T-helper 1 cell treated with Interleukin-12 subunit alpha and Interleukin-12 subunit beta and Interleukin-4 antibody, amounts not matched to agents 30 μg/mL and 1 μg/mL, for 36 hours (primary cell): ENCODE results near the gene INSC.

Experiments
- H3K27ac Mint-ChIP-seq: one replicate; pipeline ENCODE4 v1.8.0; 2021; ENCODE audit warnings: mild to moderate bottlenecking, mixed read lengths
- H3K27me3 Mint-ChIP-seq: one replicate; pipeline ENCODE4 v1.8.0; 2021; ENCODE audit warnings: low read depth, mixed read lengths
- H3K36me3 Mint-ChIP-seq: one replicate; pipeline ENCODE4 v1.8.0; 2021; ENCODE audit warnings: low read depth, mixed read lengths
- H3K4me1 Mint-ChIP-seq: one replicate; pipeline ENCODE4 v1.8.0; 2021; ENCODE audit warnings: low read depth, mixed read lengths
- H3K4me3 Mint-ChIP-seq: one replicate; pipeline ENCODE4 v1.8.0; 2021; ENCODE audit warnings: mild to moderate bottlenecking, moderate library complexity, mixed read lengths
- H3K9me3 Mint-ChIP-seq: one replicate; pipeline ENCODE4 v1.8.0; 2021; ENCODE audit warnings: mixed read lengths

INSC gene

GRCh38 chr11:15195454-15196200, 80.9 kb downstream of the INSC start:
- no peaks in the 10 kb centered on the region for H3K36me3 Mint-ChIP-seq
- H3K9me3 Mint-ChIP-seq, result no peaks in the 10 kb centered on the region
- peaks cover 9% of the 10 kb centered on the region for H3K27me3 Mint-ChIP-seq
- no peaks in the 10 kb centered on the region for H3K4me1 Mint-ChIP-seq
- no peak overlapping the region for H3K27ac Mint-ChIP-seq
- H3K4me3 Mint-ChIP-seq, result no peak overlapping the region

GRCh38 chr11:15196704-15197103, 82.0 kb downstream of the INSC start:
- no peak overlapping the region for H3K27ac Mint-ChIP-seq
- no peaks in the 10 kb centered on the region for H3K4me1 Mint-ChIP-seq
- H3K36me3 Mint-ChIP-seq, result no peaks in the 10 kb centered on the region

GRCh38 chr11:15197696-15198095, 83.0 kb downstream of the INSC start:
- H3K27me3 Mint-ChIP-seq, result peaks cover 17% of the 10 kb centered on the region

More at GRCh38 chr11:15196704-15197103, 82.0 kb downstream of the INSC start:
- Mint-ChIP-seq H3K9me3 (no peaks in the 10 kb centered on the region), H3K4me3 (no peak overlapping the region), H3K27me3 (peaks cover 9% of the 10 kb centered on the region)

GRCh38 chr11:15198284-15198683, 83.6 kb downstream of the INSC start:
- Mint-ChIP-seq H3K4me3 (no peak overlapping the region), H3K27ac (no peak overlapping the region), H3K27me3 (peaks cover 17% of the 10 kb centered on the region), H3K36me3 (no peaks in the 10 kb centered on the region), H3K9me3 (no peaks in the 10 kb centered on the region), H3K4me1 (no peaks in the 10 kb centered on the region)

More at GRCh38 chr11:15197696-15198095, 83.0 kb downstream of the INSC start:
- Mint-ChIP-seq H3K9me3 (no peaks in the 10 kb centered on the region), H3K27ac (no peak overlapping the region), H3K36me3 (no peaks in the 10 kb centered on the region), H3K4me1 (no peaks in the 10 kb centered on the region), H3K4me3 (no peak overlapping the region)

GRCh38 chr11:15199693-15200092, 85.0 kb downstream of the INSC start:
- Mint-ChIP-seq H3K27me3 (peaks cover 17% of the 10 kb centered on the region), H3K4me1 (no peaks in the 10 kb centered on the region), H3K9me3 (no peaks in the 10 kb centered on the region), H3K27ac (no peak overlapping the region), H3K4me3 (no peak overlapping the region), H3K36me3 (no peaks in the 10 kb centered on the region)

DNA sequence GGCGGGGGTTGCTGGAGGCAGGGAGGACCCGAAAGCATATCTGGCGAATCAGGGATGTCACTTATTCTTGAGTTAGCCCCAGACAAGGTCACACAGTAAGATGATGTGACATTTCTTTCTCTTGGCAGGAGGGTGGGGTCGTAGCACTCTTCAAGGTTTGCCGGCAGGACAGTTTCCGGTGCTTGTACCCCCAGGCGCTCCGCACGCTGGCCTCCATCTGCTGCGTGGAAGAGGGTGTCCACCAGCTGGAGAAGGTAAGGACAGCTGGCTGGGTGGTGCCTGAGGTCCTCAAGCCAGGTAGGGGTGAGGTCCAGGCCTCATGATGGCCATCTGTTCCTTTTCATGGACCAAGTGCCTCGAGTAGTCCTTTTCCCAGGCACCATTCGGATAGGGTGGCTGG, 86.0 kb downstream of the INSC start:
- Mint-ChIP-seq H3K36me3 (no peaks in the 10 kb centered on the region), H3K4me1 (no peaks in the 10 kb centered on the region), H3K9me3 (no peaks in the 10 kb centered on the region), H3K4me3 (no peak overlapping the region), H3K27me3 (peaks cover 21% of the 10 kb centered on the region), H3K27ac (no peak overlapping the region)

DNA sequence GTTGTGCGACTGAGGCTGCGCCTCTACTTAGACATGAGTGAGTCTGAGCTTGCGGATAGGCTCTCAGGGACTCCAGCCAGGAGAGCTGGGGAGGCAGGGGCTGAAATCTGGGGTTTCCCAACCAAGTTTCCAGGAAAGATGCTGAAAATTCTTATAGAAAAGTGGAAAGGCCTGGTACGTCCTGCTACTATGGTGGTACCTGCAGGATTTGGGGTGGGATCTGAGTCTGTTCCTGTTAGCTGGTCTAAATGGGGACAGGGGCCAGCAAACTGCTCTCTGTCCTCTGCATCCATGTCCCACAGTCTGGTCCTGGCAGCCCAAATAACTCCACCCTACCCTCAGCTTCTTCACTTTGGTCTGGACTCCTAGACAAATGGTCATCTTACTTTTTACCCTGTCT, 86.9 kb downstream of the INSC start:
- Mint-ChIP-seq H3K27ac (no peak overlapping the region), H3K9me3 (no peaks in the 10 kb centered on the region), H3K4me3 (no peak overlapping the region), H3K36me3 (no peaks in the 10 kb centered on the region), H3K4me1 (no peaks in the 10 kb centered on the region), H3K27me3 (peaks cover 21% of the 10 kb centered on the region)

DNA sequence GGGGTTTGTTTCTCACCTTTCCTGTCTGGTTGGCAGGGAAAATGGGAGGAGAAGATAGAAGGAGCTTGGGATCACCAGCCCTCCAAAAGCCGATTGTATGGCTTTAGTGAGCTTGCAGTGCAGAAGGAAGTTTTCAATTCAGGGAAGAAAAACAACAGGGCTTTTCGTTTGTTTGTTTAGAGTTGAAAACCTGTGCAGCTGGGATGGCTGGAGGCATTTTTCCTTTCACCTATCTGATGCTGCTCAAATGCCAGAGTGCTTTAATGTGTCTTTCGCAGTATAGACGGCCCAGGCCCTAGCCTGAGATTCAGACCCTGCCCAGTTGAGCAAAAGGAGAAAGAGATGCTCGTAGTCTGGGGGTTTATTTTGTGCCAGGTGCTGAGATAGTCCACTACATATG, 87.9 kb downstream of the INSC start:
- H3K4me1 Mint-ChIP-seq, result no peaks in the 10 kb centered on the region
- H3K4me3 Mint-ChIP-seq, result no peak overlapping the region
- no peak overlapping the region for H3K27ac Mint-ChIP-seq
- H3K27me3 Mint-ChIP-seq, result peaks cover 18% of the 10 kb centered on the region
- no peaks in the 10 kb centered on the region for H3K36me3 Mint-ChIP-seq
- H3K9me3 Mint-ChIP-seq, result no peaks in the 10 kb centered on the region

GRCh38 chr11:15204711-15205110, 90.0 kb downstream of the INSC start:
- no peaks in the 10 kb centered on the region for H3K36me3 Mint-ChIP-seq

DNA sequence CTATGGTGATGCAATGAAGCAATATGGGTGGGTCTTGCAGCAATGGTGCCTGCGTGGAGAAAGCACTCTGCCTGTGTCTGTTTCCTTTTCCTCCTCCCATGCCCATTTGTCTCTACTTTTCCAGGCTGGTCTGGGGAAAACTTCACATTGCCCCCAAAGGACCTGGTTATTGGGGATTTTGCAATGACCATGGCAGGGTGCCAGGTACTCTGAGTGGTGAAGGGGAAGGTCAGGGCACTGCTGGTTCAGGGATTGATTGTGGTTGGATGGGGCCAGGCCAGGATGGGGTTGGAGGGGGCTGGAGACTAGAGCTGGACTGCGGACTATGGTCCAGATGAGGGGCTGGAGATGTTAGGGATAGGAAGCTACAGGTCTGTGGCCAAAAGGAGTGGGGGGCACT, 92.1 kb downstream of the INSC start:
- H3K4me1 Mint-ChIP-seq, result no peaks in the 10 kb centered on the region
- H3K9me3 Mint-ChIP-seq, result no peaks in the 10 kb centered on the region
- H3K27ac Mint-ChIP-seq, result no peak overlapping the region
- peaks cover 20% of the 10 kb centered on the region for H3K27me3 Mint-ChIP-seq
- H3K4me3 Mint-ChIP-seq, result no peak overlapping the region
- H3K36me3 Mint-ChIP-seq, result no peaks in the 10 kb centered on the region

More at GRCh38 chr11:15204711-15205110, 90.0 kb downstream of the INSC start:
- Mint-ChIP-seq H3K27me3 (peaks cover 12% of the 10 kb centered on the region), H3K4me3 (no peak overlapping the region), H3K9me3 (no peaks in the 10 kb centered on the region), H3K4me1 (no peaks in the 10 kb centered on the region), H3K27ac (no peak overlapping the region)

DNA sequence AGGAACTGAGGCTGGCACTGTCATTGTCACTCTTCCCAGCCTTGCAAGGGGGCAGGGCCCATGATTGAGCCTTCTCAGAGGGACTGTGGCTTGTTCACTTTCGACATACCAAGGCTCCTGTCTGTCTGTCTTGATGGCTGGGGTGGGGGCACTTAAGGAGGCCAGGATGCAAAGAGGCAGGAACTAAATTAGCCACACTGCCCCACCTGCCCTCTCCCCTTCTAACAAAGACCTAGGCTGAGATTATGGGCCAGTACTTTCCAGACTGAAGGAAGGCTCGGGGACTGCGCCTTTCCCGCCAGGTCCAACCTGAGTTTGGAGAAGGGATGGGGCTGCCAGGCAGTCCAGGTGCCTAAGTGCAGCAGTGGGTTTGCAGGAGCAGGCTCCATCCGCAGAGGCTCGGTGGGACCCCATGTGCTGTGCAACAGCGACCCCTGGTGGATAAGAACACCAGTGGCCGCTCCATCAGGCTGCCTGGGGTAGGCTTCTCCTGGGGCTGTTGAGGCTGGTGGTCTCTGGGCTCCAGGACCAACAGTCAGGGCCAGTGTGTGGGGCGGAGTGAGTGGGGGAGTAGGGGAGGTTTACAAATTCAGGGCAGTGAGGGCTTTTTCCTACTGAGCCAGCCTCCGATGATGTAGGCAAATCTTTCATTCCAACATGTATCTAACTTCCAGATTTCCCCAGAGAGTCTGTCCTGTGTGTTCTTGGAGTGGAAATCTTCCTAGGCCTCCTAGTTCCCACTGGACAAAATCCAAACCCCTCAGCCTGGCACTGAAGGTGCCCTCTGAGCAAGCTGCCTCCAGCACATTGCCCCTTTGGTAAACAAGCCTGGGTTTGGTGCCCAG, 93.9 kb downstream of the INSC start:
- H3K9me3 Mint-ChIP-seq, result no peaks in the 10 kb centered on the region
- H3K4me1 Mint-ChIP-seq, result no peaks in the 10 kb centered on the region
- H3K36me3 Mint-ChIP-seq, result no peaks in the 10 kb centered on the region
- H3K27ac Mint-ChIP-seq, result no peak overlapping the region
- peaks cover 13% of the 10 kb centered on the region for H3K27me3 Mint-ChIP-seq
- no peak overlapping the region for H3K4me3 Mint-ChIP-seq

GRCh38 chr11:15212876-15213275, 98.2 kb downstream of the INSC start:
- H3K27ac Mint-ChIP-seq, result no peak overlapping the region
- no peaks in the 10 kb centered on the region for H3K4me1 Mint-ChIP-seq
- no peak overlapping the region for H3K4me3 Mint-ChIP-seq
- H3K27me3 Mint-ChIP-seq, result peaks cover 9% of the 10 kb centered on the region
- no peaks in the 10 kb centered on the region for H3K9me3 Mint-ChIP-seq
- no peaks in the 10 kb centered on the region for H3K36me3 Mint-ChIP-seq

DNA sequence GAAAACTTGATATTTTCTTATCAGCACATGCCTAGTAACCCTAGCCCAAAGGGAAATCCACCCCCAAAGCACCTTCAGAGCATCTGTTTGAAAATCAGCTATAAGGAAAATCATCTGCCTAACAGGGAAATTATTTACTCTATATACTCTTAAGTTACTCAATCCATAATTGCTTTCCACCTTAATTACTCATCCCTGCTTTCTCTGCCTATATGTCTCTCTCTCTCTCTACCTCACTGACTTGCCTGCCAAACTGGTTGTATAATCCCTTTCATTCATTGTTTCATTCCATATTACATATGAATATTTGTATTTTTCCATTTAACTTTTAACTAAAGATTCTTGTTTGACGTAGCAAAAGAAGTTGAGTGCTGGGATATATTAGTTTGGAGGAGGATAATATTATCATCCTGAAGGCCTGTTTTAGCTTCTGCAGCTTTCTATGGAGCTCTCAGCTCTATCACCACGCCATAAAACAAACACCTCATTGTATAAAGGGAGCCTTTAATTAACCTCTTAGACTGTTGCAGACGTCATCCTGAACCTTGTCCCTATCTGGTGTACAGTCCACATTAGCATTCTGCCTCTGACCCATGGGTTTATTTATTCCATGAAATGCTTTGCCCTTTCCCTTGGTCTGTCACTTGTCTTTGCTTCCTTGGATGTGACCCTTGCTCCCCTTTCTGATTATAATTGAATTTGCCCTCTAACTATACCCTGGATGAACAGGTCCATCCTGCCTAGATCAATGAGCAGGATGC, 98.9 kb downstream of the INSC start:
- H3K27me3 Mint-ChIP-seq, result peaks cover 9% of the 10 kb centered on the region
- no peak overlapping the region for H3K4me3 Mint-ChIP-seq
- no peaks in the 10 kb centered on the region for H3K36me3 Mint-ChIP-seq
- no peak overlapping the region for H3K27ac Mint-ChIP-seq
- H3K4me1 Mint-ChIP-seq, result no peaks in the 10 kb centered on the region
- no peaks in the 10 kb centered on the region for H3K9me3 Mint-ChIP-seq

DNA sequence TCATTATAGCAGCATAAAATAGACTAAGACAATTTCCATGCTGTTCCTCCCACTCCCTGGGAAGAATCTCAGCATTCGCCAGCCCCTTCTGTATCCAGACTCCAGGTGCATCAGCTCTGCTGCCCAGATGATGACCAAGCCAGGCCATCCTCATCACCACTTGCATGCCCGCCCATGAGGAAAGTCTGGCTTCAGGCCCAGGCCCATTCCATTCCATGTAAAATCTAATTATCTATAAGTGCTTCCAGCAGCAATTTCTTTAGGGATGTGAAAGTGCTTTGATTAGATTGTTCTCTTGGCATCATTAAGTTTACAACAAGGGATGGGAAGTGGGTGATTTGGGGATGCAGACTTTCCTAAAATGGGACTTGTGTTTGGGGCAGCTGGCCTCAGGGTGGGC, 100.3 kb downstream of the INSC start:
- H3K4me3 Mint-ChIP-seq, result no peak overlapping the region
- H3K36me3 Mint-ChIP-seq, result no peaks in the 10 kb centered on the region
- H3K27me3 Mint-ChIP-seq, result peaks cover 9% of the 10 kb centered on the region
- no peak overlapping the region for H3K27ac Mint-ChIP-seq
- no peaks in the 10 kb centered on the region for H3K4me1 Mint-ChIP-seq
- H3K9me3 Mint-ChIP-seq, result no peaks in the 10 kb centered on the region
